Measurements from ENCODE around the gene HEATR5A. TPM values are rescaled to one million over a fixed set of nuclear protein-coding genes. Genes with fewer than 3 reads are reported as not detected.

HEATR5A gene
- total RNA-seq, 1 donor from 2014 or later, result 40.7 TPM

DNA sequence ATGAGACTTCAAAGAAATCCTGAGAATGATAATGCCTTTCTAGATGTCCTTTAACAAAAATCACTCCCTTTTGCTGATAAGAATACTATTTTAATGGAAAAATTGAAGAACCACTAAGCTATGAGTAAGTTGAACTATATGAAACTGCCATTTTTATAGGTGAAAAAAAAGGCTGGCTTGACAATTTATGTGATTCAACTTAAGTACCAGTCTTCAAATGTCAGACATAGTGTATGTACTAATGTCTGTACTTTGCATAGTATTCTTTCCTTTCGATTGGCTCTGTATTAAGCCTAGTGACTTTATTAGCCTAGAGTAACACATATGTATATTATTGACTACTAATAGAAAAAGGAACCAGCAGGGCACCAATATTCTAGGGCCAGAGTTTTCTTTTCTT, 11.9 kb downstream of the HEATR5A start:
- Histone ChIP-seq H3K9ac (ENCODE audit: low read depth in 1 of 3, low read length in 3 of 3) (no peak overlapping the region), H3K9me3 (ENCODE audit: control insufficient read depth in 3 of 3, low read length in 3 of 3) (no peaks in the 10 kb centered on the region), H3K27me3 (ENCODE audit: control insufficient read depth in 3 of 3, insufficient read depth in 3 of 3, low read length in 3 of 3) (no peaks in the 10 kb centered on the region), H3K36me3 (ENCODE audit: control insufficient read depth in 3 of 3, insufficient read depth in 3 of 3, low read length in 3 of 3) (no peaks in the 10 kb centered on the region), H3K27ac (ENCODE audit: low read depth, low read length) (no peak overlapping the region), H3K4me3 (ENCODE audit: low read length in 3 of 3) (no peak overlapping the region), H3K4me1 (ENCODE audit: control insufficient read depth in 3 of 3, insufficient read depth in 3 of 3, low read length in 3 of 3) (peaks cover 0 to 2% (median 0%) of the 10 kb centered on the region in 3 donors)

DNA sequence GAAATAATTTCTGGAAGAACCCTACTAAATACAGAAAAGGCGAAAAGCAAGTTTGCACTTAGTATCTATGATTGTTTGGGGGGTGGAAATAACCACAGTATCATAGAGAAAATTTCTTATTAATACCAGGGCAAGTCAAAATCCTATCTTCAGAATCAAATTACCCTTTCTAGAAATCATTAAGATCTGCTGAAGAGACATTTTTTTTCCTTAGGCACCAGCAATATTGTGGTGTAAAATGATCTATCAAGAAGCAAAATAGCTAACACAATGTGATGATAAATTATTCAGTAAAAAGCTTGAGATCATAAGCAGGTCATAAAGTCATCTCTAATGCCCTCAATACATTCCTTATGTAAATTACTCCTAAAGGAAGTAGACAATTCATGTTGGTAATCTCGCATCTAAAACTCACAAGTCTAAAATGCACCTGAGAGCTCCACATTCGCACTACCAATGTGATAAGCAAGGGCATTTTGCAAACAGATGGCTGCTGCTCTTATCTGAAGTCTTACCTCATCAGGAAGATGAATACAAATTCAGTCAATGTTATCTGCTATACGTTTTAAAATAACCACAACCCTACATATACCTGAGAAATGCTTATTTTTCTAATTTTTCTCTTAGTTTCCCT, 14.6 kb downstream of the HEATR5A start:
- Histone ChIP-seq H3K4me3 (ENCODE audit: low read length in 3 of 3) (no peak overlapping the region), H3K9me3 (ENCODE audit: control insufficient read depth in 3 of 3, low read length in 3 of 3) (no peaks in the 10 kb centered on the region), H3K4me1 (ENCODE audit: control insufficient read depth in 3 of 3, insufficient read depth in 3 of 3, low read length in 3 of 3) (peaks cover 0 to 2% (median 0%) of the 10 kb centered on the region in 3 donors), H3K9ac (ENCODE audit: low read depth in 1 of 3, low read length in 3 of 3) (no peak overlapping the region), H3K27me3 (ENCODE audit: control insufficient read depth in 3 of 3, insufficient read depth in 3 of 3, low read length in 3 of 3) (no peaks in the 10 kb centered on the region), H3K36me3 (ENCODE audit: control insufficient read depth in 3 of 3, insufficient read depth in 3 of 3, low read length in 3 of 3) (peaks cover 0 to 7% (median 3%) of the 10 kb centered on the region in 3 donors), H3K27ac (ENCODE audit: low read depth, low read length) (no peak overlapping the region)

DNA sequence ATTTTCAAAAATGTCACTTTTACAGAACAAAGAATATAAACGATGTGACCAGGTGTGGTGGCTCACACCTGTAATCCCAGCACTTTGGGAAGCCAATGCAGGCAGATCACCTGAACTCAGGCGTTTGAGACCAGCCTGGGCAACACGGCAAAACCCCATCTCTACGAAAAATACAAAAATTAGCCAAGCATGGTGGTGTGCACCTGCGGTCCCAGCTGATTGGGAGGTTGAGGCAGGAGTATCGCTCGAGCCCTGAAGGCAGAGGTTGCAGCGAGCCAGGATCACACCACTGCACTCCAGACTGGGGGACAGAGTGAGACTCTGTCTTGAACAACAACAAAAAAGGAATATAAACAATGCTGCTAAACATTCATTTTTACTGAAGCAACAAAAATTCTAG, 15.2 kb downstream of the HEATR5A start:
- H3K9me3 ChIP-seq (ENCODE audit: control insufficient read depth in 3 of 3, low read length in 3 of 3), result no peaks in the 10 kb centered on the region

DNA sequence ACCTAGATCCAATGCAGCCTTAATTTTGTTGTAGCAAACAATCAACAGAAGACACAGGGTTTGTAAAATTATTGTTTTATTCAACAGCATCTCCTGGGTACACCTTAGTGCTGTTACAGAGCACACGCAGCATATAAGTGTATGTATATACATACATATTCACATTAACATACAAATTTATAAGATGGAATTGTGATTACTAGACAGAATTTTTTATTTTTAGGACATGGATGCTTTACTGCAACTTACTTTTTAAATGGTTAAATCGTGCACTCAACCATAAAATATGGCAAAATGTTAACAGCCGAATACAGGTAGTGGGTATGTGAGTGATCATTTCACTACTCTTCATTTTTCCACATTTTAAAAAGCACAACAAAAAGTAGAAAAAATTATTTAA, 16.6 kb downstream of the HEATR5A start:
- Histone ChIP-seq H3K4me3 (ENCODE audit: low read length in 3 of 3) (no peak overlapping the region), H3K4me1 (ENCODE audit: control insufficient read depth in 3 of 3, insufficient read depth in 3 of 3, low read length in 3 of 3) (no peaks in the 10 kb centered on the region), H3K27ac (ENCODE audit: low read depth, low read length) (no peak overlapping the region), H3K36me3 (ENCODE audit: control insufficient read depth in 3 of 3, insufficient read depth in 3 of 3, low read length in 3 of 3) (peaks cover 0 to 12% (median 7%) of the 10 kb centered on the region in 3 donors), H3K9ac (ENCODE audit: low read depth in 1 of 3, low read length in 3 of 3) (no peak overlapping the region), H3K9me3 (ENCODE audit: control insufficient read depth in 3 of 3, low read length in 3 of 3) (no peaks in the 10 kb centered on the region), H3K27me3 (ENCODE audit: control insufficient read depth in 3 of 3, insufficient read depth in 3 of 3, low read length in 3 of 3) (no peaks in the 10 kb centered on the region)

More for the DNA sequence above, 15.2 kb downstream of the HEATR5A start:
- Histone ChIP-seq H3K9ac (ENCODE audit: low read depth in 1 of 3, low read length in 3 of 3) (no peak overlapping the region), H3K27ac (ENCODE audit: low read depth, low read length) (no peak overlapping the region), H3K27me3 (ENCODE audit: control insufficient read depth in 3 of 3, insufficient read depth in 3 of 3, low read length in 3 of 3) (no peaks in the 10 kb centered on the region), H3K4me3 (ENCODE audit: low read length in 3 of 3) (no peak overlapping the region), H3K36me3 (ENCODE audit: control insufficient read depth in 3 of 3, insufficient read depth in 3 of 3, low read length in 3 of 3) (peaks cover 0 to 7% (median 5%) of the 10 kb centered on the region in 3 donors), H3K4me1 (ENCODE audit: control insufficient read depth in 3 of 3, insufficient read depth in 3 of 3, low read length in 3 of 3) (peaks cover 0 to 2% (median 0%) of the 10 kb centered on the region in 3 donors)

DNA sequence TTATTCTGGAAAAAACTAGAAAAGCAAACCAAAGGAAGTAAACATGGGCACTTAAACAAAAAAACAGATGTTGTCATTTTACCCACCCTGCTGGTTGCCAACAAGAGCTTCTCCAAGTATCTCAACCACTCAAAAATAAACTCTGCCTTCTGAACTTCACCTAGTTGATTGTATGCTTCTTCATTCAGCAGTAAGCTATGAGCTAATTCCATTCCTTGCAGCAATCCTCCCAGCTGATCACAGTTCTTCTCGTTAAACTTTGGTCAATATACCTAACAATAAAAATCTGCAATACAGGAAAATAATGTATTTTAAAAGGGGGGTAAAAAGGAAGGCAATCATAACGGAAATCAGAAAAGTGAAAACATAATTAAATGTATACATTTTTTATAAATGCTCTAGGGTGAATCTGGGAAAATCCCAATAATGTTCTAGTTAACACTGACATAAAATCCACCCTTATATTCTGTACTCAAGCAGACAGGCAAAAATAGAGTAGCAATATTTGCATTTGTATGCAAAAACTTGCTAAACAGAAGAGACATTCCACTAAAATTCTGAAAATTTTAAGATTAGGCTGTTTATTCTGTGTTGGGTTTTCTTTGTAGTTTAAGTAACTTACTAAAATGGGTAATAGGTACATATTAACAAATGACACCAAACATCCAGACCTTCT, 17.4 kb downstream of the HEATR5A start:
- peaks cover 0 to 20% (median 7%) of the 10 kb centered on the region in 3 donors for H3K36me3 ChIP-seq (ENCODE audit: control insufficient read depth in 3 of 3, insufficient read depth in 3 of 3, low read length in 3 of 3)
- no peak overlapping the region for H3K27ac ChIP-seq (ENCODE audit: low read depth, low read length)
- no peaks in the 10 kb centered on the region for H3K4me1 ChIP-seq (ENCODE audit: control insufficient read depth in 3 of 3, insufficient read depth in 3 of 3, low read length in 3 of 3)
- H3K4me3 ChIP-seq (ENCODE audit: low read length in 3 of 3), result no peak overlapping the region
- H3K9me3 ChIP-seq (ENCODE audit: control insufficient read depth in 3 of 3, low read length in 3 of 3), result no peaks in the 10 kb centered on the region
- no peaks in the 10 kb centered on the region for H3K27me3 ChIP-seq (ENCODE audit: control insufficient read depth in 3 of 3, insufficient read depth in 3 of 3, low read length in 3 of 3)
- H3K9ac ChIP-seq (ENCODE audit: low read depth in 1 of 3, low read length in 3 of 3), result no peak overlapping the region

DNA sequence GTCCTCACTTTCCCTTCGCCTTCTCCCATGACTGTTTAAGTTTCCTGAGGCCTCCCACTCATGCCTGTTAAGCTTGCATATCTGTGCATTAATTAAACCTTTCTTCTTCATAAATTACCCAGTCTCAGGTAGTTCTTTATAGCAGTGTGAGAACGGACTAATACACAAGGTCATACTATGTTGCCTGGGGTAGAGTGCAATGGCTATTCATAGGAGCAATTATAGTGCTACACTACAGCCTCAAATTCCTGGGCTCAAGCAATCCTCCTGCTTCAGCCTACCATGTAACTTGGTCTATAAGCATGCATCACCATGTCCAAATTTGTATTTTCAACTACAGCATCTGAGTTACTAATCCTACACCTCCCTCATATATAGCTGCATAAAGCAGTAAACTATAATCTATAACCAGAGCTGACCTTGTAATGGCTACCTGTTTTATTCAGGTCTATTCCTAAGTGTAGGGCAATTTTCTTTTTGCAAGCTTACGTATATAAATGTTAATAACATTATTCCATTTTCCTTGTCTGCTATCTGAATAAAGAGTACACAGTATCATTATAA, 18.9 kb downstream of the HEATR5A start:
- no peaks in the 10 kb centered on the region for H3K4me1 ChIP-seq (ENCODE audit: control insufficient read depth in 3 of 3, insufficient read depth in 3 of 3, low read length in 3 of 3)
- no peak overlapping the region for H3K9ac ChIP-seq (ENCODE audit: low read depth in 1 of 3, low read length in 3 of 3)
- no peak overlapping the region for H3K4me3 ChIP-seq (ENCODE audit: low read length in 3 of 3)
- no peak overlapping the region for H3K27ac ChIP-seq (ENCODE audit: low read depth, low read length)
- H3K36me3 ChIP-seq (ENCODE audit: control insufficient read depth in 3 of 3, insufficient read depth in 3 of 3, low read length in 3 of 3), result peaks cover 0 to 26% (median 10%) of the 10 kb centered on the region in 3 donors
- H3K9me3 ChIP-seq (ENCODE audit: control insufficient read depth in 3 of 3, low read length in 3 of 3), result no peaks in the 10 kb centered on the region
- no peaks in the 10 kb centered on the region for H3K27me3 ChIP-seq (ENCODE audit: control insufficient read depth in 3 of 3, insufficient read depth in 3 of 3, low read length in 3 of 3)

DNA sequence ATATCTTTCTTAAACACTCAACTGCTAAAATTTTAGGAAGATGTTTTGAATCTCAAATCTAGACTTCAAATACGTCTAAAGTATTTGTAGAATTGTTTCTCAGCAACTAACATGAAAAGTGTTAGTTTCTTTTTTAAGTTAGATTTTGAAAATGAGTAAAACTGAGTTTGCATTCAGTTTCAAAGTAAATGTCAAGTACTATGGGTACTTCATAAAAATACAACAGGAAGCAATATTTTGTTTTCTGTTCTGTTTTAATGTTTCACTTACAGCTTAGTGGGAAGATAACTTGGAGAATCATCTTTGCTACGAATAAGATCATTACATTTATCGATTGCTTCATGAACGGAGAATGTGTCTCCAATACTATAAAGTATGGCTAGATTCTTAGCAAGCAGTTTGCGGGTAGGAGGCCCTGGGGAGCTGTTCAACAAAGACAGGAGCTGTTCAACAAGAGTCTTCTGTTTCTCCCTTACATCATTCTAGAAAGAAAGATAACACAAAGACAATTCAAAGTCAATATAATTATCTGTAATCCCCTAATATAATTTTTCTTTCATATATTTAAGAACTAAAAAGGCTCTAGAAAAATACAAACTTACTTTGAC, 20.2 kb downstream of the HEATR5A start:
- Histone ChIP-seq H3K9me3 (ENCODE audit: control insufficient read depth in 3 of 3, low read length in 3 of 3) (no peaks in the 10 kb centered on the region), H3K36me3 (ENCODE audit: control insufficient read depth in 3 of 3, insufficient read depth in 3 of 3, low read length in 3 of 3) (peaks cover 0 to 30% (median 16%) of the 10 kb centered on the region in 3 donors), H3K27me3 (ENCODE audit: control insufficient read depth in 3 of 3, insufficient read depth in 3 of 3, low read length in 3 of 3) (no peaks in the 10 kb centered on the region), H3K9ac (ENCODE audit: low read depth in 1 of 3, low read length in 3 of 3) (no peak overlapping the region), H3K4me1 (ENCODE audit: control insufficient read depth in 3 of 3, insufficient read depth in 3 of 3, low read length in 3 of 3) (no peaks in the 10 kb centered on the region), H3K27ac (ENCODE audit: low read depth, low read length) (no peak overlapping the region), H3K4me3 (ENCODE audit: low read length in 3 of 3) (no peak overlapping the region)

DNA sequence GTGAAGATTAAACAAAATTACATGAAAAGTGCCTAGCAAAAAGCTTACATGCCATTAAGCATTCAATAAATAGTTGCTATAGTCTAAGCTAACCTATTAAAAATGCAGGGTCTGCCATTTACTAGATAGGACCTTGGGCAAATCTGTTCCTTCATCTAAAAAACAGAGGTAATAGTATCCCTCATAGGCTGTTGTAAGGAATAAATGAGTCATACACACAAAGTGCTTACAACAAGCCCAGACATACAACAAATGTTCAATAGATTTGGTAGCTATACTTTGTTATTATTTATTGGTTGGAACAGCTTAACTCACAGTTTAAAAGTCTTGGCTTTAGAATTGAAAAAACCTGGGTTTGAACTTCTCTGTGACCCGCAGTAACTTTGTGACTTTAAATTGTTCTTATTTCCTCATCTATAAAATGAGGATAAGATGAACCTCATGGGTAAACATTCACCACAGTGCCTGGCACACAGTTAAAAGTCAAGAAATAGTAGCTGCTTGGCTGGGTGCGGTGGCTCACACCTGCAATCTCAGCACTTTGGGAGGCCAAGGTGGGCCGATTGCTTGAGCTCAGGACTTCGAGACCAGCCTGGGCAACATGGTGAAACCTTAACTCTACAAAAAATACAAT, 24.7 kb downstream of the HEATR5A start:
- no peak overlapping the region for H3K27ac ChIP-seq (ENCODE audit: low read depth, low read length)
- no peaks in the 10 kb centered on the region for H3K27me3 ChIP-seq (ENCODE audit: control insufficient read depth in 3 of 3, insufficient read depth in 3 of 3, low read length in 3 of 3)
- H3K36me3 ChIP-seq (ENCODE audit: control insufficient read depth in 3 of 3, insufficient read depth in 3 of 3, low read length in 3 of 3), result peaks cover 0 to 46% (median 25%) of the 10 kb centered on the region in 3 donors
- H3K9me3 ChIP-seq (ENCODE audit: control insufficient read depth in 3 of 3, low read length in 3 of 3), result no peaks in the 10 kb centered on the region
- H3K4me1 ChIP-seq (ENCODE audit: control insufficient read depth in 3 of 3, insufficient read depth in 3 of 3, low read length in 3 of 3), result no peaks in the 10 kb centered on the region
- no peak overlapping the region for H3K4me3 ChIP-seq (ENCODE audit: low read length in 3 of 3)
- no peak overlapping the region for H3K9ac ChIP-seq (ENCODE audit: low read depth in 1 of 3, low read length in 3 of 3)

DNA sequence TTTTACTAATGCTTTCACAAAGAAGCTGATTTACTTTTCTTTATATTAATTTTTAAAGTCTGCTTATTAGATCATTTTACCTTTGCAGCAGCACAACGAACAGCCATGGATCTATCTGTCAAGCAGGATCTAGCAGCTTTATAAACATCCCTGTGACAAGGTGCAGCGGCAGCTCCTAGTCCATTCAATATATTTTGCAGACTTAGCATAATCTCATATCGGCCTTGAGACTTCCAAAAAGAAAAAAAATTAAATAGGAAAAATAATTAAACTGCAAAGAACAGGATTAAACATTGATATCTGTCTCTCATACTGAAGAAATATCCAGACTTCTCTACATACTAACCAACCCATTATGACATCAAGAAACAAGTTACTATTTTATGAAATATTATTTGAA, 25.2 kb downstream of the HEATR5A start:
- H3K27me3 ChIP-seq (ENCODE audit: control insufficient read depth in 3 of 3, insufficient read depth in 3 of 3, low read length in 3 of 3), result no peaks in the 10 kb centered on the region
- no peak overlapping the region for H3K9ac ChIP-seq (ENCODE audit: low read depth in 1 of 3, low read length in 3 of 3)
- H3K27ac ChIP-seq (ENCODE audit: low read depth, low read length), result no peak overlapping the region
- H3K4me3 ChIP-seq (ENCODE audit: low read length in 3 of 3), result no peak overlapping the region
- no peaks in the 10 kb centered on the region for H3K9me3 ChIP-seq (ENCODE audit: control insufficient read depth in 3 of 3, low read length in 3 of 3)
- no peaks in the 10 kb centered on the region for H3K4me1 ChIP-seq (ENCODE audit: control insufficient read depth in 3 of 3, insufficient read depth in 3 of 3, low read length in 3 of 3)
- peaks cover 0 to 46% (median 23%) of the 10 kb centered on the region in 3 donors for H3K36me3 ChIP-seq (ENCODE audit: control insufficient read depth in 3 of 3, insufficient read depth in 3 of 3, low read length in 3 of 3)

Measured in skeletal muscle tissue (tissue), 4 donors.